Activated CD8-positive, alpha-beta T cell treated with anti-CD3 and anti-CD28 coated beads for 36 hours (primary cell): ENCODE data around the gene ENTR1. TPM values are rescaled to one million over a fixed set of nuclear protein-coding genes. Genes with fewer than 3 reads are reported as not detected.

Experiments used
- ATAC-seq: fragments of 200-7000 bp; cut with Tn5 transposase; one replicate; pipeline ENCODE4 v1.10.0; 2021; ENCODE audit warnings: mild to moderate bottlenecking, moderate library complexity
- CTCF ChIA-PET: fragments of 350-600 bp; sonication (Branson Sonifier 250); formaldehyde crosslinking; loops from one replicate; lab custom pipeline; 2021; ENCODE audit warnings: antibody characterized with exemption; lab: Charles Lee
- POLR2A ChIA-PET: fragments of 350-600 bp; sonication (Branson Sonifier 250); formaldehyde crosslinking; loops from one replicate; lab custom pipeline; 2021; ENCODE audit warnings: antibody characterized with exemption; lab: Charles Lee
- DNase-seq: peaks from one replicate; pipeline ENCODE4 v3.0.0-alpha.2; 2020
- H3K27ac Mint-ChIP-seq: one replicate; pipeline ENCODE4 v1.8.0; 2021; ENCODE audit warnings: mild to moderate bottlenecking, mixed read lengths
- H3K27me3 Mint-ChIP-seq: one replicate; pipeline ENCODE4 v1.8.0; 2021; ENCODE audit warnings: mixed read lengths
- H3K36me3 Mint-ChIP-seq: one replicate; pipeline ENCODE4 v1.8.0; 2021; ENCODE audit warnings: low read depth, mixed read lengths
- H3K4me1 Mint-ChIP-seq: one replicate; pipeline ENCODE4 v1.8.0; 2021; ENCODE audit warnings: low read depth, mixed read lengths
- H3K4me3 Mint-ChIP-seq: one replicate; pipeline ENCODE4 v1.8.0; 2021; ENCODE audit warnings: mild to moderate bottlenecking, moderate library complexity, mixed read lengths
- H3K9me3 Mint-ChIP-seq: one replicate; pipeline ENCODE4 v1.8.0; 2021; ENCODE audit warnings: mixed read lengths
- CTCF ChIP-seq: fragments of 200-600 bp; IDR thresholded peaks from one replicate; pipeline ENCODE4 v1.8.0; 2022; ENCODE audit warnings: antibody characterized with exemption, mild to moderate bottlenecking
- intact Hi-C: fragments of 100-400 bp; cut with micrococcal nuclease; formaldehyde crosslinking; loops from one replicate; pipeline ENCODE4 v1.10.0; 2022
- total RNA-seq, 2 experiments: library from RNA; stranded (reverse); gene quantifications; one replicate each; pipeline ENCODE4 v1.2.3, GENCODE V29; 2021

Gene ENTR1
- total RNA-seq: 10 to 100 TPM; 65.9 to 66.8 TPM

DNA sequence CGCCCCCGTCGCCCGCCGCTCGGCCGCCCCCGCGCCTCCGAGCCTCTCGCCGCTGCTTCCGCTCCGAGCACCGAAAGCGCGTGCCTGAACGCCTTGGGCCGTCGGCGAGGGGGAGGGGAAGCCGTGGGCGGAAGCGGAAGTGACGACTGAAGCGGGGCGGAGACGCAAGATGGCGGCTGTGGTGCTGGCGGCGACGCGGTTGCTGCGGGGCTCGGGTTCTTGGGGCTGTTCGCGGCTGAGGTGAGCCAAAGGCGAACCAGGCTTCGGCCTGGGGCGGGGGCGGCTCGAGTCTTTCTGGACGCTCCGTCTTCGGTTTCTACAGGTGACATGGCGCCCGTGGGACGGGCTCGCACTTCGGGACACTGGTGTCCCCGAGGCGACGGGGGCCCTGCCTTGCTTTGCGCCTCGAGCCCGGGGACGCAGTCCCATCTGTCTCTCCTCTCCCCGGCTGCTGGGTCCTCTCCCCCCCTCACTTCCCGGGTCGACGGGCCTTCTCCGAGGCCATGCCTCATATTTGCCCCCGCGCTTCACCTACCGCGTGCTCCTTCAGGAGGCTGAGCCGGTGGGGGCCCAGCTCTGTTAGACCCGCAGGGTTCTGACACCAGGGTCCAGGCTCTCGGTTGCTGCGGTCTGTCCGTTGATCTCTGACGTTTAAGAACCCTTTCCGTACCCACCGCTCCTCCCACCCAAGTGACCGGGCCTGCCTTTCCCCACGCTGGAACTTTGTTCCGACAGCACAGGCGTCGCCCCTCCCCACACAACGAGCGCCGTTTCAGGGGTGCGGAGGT is at the start of gene ENTR1, which contains the start of gene PMPCA:
ENTR1 (minus strand) TSS at position 115 of the 788 bp plus-strand sequence. CDS start 217 bp downstream, outside the sequence.
PMPCA (plus strand) TSS at position 159 of the 788 bp plus-strand sequence; CDS start at position 170, 11 bp downstream.
- peaks cover 48% of the 10 kb centered on the region for H3K4me1 Mint-ChIP-seq
- ATAC-seq (peak; percentile 80), DNase-seq (peak; percentile 97)
- H3K27me3 Mint-ChIP-seq: no peaks in the 10 kb centered on the region
- intact Hi-C loops: no loop called here
- ChIA-PET CTCF (interaction anchor here (1.2 to 3.2 kb wide), 3 partner anchors 11 to 74 kb away, joined by 3 to 21 read pairs (median 6); partner anchors contain the start of genes DNLZ and SNAPC4), POLR2A (interaction anchor here (0.6 to 2.2 kb wide), 12 partner anchors 8 to 92 kb away, joined by 3 to 16 read pairs (median 4); partner anchors contain the start of gene DNLZ)
- no peak for TF ChIP-seq CTCF
- no peaks in the 10 kb centered on the region for H3K9me3 Mint-ChIP-seq
- peaks cover 69% of the 10 kb centered on the region for H3K36me3 Mint-ChIP-seq
- H3K4me3 Mint-ChIP-seq: peak within 1 kb of the TSS; percentile 97
- peak within 1 kb of the TSS; percentile 95 for H3K27ac Mint-ChIP-seq

GRCh38 chr9:136459425-136459824 is 49.0 kb upstream of the ENTR1 start:
- no peak overlapping the region for H3K4me3 Mint-ChIP-seq
- CTCF ChIA-PET: interaction anchor here (0.8 to 1.0 kb wide), 2 partner anchors 19 to 25 kb away, joined by 3 to 4 read pairs; no protein-coding TSS in a partner anchor
- peaks cover 51% of the 10 kb centered on the region for H3K36me3 Mint-ChIP-seq
- no peaks in the 10 kb centered on the region for H3K27me3 Mint-ChIP-seq
- H3K4me1 Mint-ChIP-seq: no peaks in the 10 kb centered on the region
- no peak for ATAC-seq
- H3K9me3 Mint-ChIP-seq: no peaks in the 10 kb centered on the region
- no peak overlapping the region for H3K27ac Mint-ChIP-seq
- POLR2A ChIA-PET: interaction anchor here (0.9 to 1.4 kb wide), 3 partner anchors 14 to 223 kb away, joined by 3 to 4 read pairs (median 3); no protein-coding TSS in a partner anchor
- TF ChIP-seq CTCF: no peak
- no peak for DNase-seq
- intact Hi-C loops: no loop called here

DNA sequence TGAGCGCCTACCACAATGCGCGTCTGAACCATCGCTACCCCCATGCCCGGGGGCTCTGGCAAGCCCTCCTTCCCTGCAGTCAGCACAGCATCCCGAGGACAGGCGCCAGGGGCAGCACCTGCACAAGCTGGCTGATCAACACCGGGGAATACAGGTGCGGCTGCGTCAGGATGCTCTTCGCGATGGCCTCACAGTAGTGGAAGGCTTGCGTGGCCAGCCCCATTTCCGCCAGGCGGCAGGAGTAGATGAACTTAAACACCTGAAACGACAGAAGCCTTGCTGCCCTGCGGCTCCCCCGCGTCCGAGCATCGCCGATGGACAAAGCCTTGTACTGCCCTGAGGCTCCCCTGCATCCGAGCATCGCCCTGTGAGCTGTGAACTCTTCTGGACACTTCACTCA is 46.9 kb upstream of the ENTR1 start:
- CTCF ChIA-PET: no interaction called here
- intact Hi-C loops: no loop called here
- no peaks in the 10 kb centered on the region for H3K9me3 Mint-ChIP-seq
- H3K27me3 Mint-ChIP-seq: no peaks in the 10 kb centered on the region
- H3K4me3 Mint-ChIP-seq: no peak overlapping the region
- no peak overlapping the region for H3K27ac Mint-ChIP-seq
- DNase-seq (no peak), ATAC-seq (no peak)
- POLR2A ChIA-PET: interaction anchor here (1.0 to 1.2 kb wide), 2 partner anchors 14 to 37 kb away, joined by 3 read pairs; no protein-coding TSS in a partner anchor
- peaks cover 52% of the 10 kb centered on the region for H3K36me3 Mint-ChIP-seq
- H3K4me1 Mint-ChIP-seq: no peaks in the 10 kb centered on the region
- TF ChIP-seq CTCF: no peak

GRCh38 chr9:136456258-136456657 is 45.8 kb upstream of the ENTR1 start:
- ATAC-seq: no peak
- no peak for TF ChIP-seq CTCF
- Mint-ChIP-seq H3K36me3 (peaks cover 51% of the 10 kb centered on the region), H3K4me3 (no peak overlapping the region), H3K27ac (no peak overlapping the region), H3K27me3 (no peaks in the 10 kb centered on the region), H3K9me3 (no peaks in the 10 kb centered on the region), H3K4me1 (no peaks in the 10 kb centered on the region)
- no peak for DNase-seq
- ChIA-PET CTCF (no interaction called here), POLR2A (interaction anchor here (0.9 kb wide), 1 partner anchor 31 kb away, joined by 4 read pairs; no protein-coding TSS in a partner anchor)
- intact Hi-C loops: no loop called here
